ENCODE measurements around the gene ETV6.

The ETV6 gene

GRCh38 chr12:11761869-11762567, 112.5 kb downstream of the ETV6 start:
- H3K4me3 ChIP-seq (ENCODE audit: low read depth, low read length): no peak overlapping the region
- DNase-seq (ENCODE audit: low read depth, low spot score): no peak
- TF ChIP-seq, protein P1, sequence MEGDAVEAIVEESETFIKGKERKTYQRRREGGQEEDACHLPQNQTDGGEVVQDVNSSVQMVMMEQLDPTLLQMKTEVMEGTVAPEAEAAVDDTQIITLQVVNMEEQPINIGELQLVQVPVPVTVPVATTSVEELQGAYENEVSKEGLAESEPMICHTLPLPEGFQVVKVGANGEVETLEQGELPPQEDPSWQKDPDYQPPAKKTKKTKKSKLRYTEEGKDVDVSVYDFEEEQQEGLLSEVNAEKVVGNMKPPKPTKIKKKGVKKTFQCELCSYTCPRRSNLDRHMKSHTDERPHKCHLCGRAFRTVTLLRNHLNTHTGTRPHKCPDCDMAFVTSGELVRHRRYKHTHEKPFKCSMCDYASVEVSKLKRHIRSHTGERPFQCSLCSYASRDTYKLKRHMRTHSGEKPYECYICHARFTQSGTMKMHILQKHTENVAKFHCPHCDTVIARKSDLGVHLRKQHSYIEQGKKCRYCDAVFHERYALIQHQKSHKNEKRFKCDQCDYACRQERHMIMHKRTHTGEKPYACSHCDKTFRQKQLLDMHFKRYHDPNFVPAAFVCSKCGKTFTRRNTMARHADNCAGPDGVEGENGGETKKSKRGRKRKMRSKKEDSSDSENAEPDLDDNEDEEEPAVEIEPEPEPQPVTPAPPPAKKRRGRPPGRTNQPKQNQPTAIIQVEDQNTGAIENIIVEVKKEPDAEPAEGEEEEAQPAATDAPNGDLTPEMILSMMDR (IDR thresholded peaks at IDR 0.05; ENCODE audit: low read depth, low read length): no peak

DNA sequence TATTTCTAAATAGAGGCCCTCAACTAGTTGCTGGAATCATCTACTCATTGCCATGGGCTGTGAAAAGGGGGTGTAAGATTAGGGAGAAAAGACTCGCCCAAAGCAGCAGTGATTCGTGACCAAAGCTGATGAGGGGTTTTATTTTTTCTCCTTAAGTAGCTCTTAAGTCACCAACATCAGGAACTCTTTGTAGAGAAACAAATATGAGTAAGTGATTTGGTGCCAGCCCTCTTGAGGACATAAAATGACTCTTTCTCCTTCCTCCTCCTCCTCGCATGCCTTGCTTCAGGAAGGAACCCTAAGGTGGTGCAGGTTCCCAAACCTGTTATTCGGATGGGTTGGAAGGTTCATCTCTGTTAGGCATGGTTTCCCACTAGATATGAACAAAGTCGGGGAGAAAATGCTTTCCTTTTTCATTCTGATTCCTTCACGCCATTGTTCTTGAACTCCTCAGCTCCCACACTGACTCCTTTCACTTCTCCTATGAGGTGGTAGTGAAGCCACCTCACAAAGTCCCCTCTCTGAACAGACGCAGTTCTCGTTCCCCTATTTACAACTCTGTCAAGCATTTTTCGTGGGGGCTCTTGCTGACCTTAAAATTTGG, 113.4 kb downstream of the ETV6 start:
- DNase-seq (ENCODE audit: low read depth, low spot score): no peak
- in situ Hi-C loops (cut with HindIII; ENCODE audit: low sequenced_read_pairs): no loop called here
- TF ChIP-seq, protein P1 (IDR thresholded peaks at IDR 0.05; ENCODE audit: low read depth, low read length): no peak
- H3K4me3 ChIP-seq (ENCODE audit: low read depth, low read length): no peak overlapping the region

More at GRCh38 chr12:11761869-11762567, 112.5 kb downstream of the ETV6 start:
- in situ Hi-C loops (cut with HindIII; ENCODE audit: low sequenced_read_pairs): no loop called here

- in situ Hi-C loops (cut with HindIII; ENCODE audit: low sequenced_read_pairs): no loop called here
- TF ChIP-seq, protein P1 (IDR thresholded peaks at IDR 0.05; ENCODE audit: low read depth, low read length): no peak
Measured at GRCh38 chr12:11763760-11764520, 114.5 kb downstream of the ETV6 start.

GRCh38 chr12:11764837-11765236, 115.4 kb downstream of the ETV6 start:
- TF ChIP-seq, protein P1 (IDR thresholded peaks at IDR 0.05; ENCODE audit: low read depth, low read length): no peak
- no peak overlapping the region for H3K4me3 ChIP-seq (ENCODE audit: low read depth, low read length)
- in situ Hi-C loops (cut with HindIII; ENCODE audit: low sequenced_read_pairs): no loop called here

More at GRCh38 chr12:11763760-11764520, 114.5 kb downstream of the ETV6 start:
- no peak overlapping the region for H3K4me3 ChIP-seq (ENCODE audit: low read depth, low read length)
- peak; percentile 72 for DNase-seq (ENCODE audit: low read depth, low spot score)

GRCh38 chr12:11765421-11765816, 115.9 kb downstream of the ETV6 start:
- peak; percentile 39 for DNase-seq (ENCODE audit: low read depth, low spot score)
- in situ Hi-C loops (cut with HindIII; ENCODE audit: low sequenced_read_pairs): no loop called here
- H3K4me3 ChIP-seq (ENCODE audit: low read depth, low read length): no peak overlapping the region
- TF ChIP-seq, protein P1 (IDR thresholded peaks at IDR 0.05; ENCODE audit: low read depth, low read length): no peak

More at GRCh38 chr12:11764837-11765236, 115.4 kb downstream of the ETV6 start:
- DNase-seq (ENCODE audit: low read depth, low spot score): no peak
